ENCODE results near the gene GHDC. TPM values are rescaled to one million over a fixed set of nuclear protein-coding genes. Genes with fewer than 3 reads are reported as not detected.

GHDC gene
- total RNA-seq, 1 donor from 2014 or later = 6.4 TPM

- TF ChIP-seq, protein P1, sequence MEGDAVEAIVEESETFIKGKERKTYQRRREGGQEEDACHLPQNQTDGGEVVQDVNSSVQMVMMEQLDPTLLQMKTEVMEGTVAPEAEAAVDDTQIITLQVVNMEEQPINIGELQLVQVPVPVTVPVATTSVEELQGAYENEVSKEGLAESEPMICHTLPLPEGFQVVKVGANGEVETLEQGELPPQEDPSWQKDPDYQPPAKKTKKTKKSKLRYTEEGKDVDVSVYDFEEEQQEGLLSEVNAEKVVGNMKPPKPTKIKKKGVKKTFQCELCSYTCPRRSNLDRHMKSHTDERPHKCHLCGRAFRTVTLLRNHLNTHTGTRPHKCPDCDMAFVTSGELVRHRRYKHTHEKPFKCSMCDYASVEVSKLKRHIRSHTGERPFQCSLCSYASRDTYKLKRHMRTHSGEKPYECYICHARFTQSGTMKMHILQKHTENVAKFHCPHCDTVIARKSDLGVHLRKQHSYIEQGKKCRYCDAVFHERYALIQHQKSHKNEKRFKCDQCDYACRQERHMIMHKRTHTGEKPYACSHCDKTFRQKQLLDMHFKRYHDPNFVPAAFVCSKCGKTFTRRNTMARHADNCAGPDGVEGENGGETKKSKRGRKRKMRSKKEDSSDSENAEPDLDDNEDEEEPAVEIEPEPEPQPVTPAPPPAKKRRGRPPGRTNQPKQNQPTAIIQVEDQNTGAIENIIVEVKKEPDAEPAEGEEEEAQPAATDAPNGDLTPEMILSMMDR (conservative IDR thresholded peaks at IDR 0.05) = peak; percentile 63
- no peak for DNase-seq (ENCODE audit: extremely low spot score, unreplicated experiment)
- no peak overlapping the region for H3K27ac Mint-ChIP-seq
- H3K36me3 Mint-ChIP-seq = no peaks in the 10 kb centered on the region
- H3K4me3 Mint-ChIP-seq = no peak overlapping the region
- H3K27me3 Mint-ChIP-seq = peaks cover 7% of the 10 kb centered on the region
- no peaks in the 10 kb centered on the region for H3K9me3 Mint-ChIP-seq
- peaks cover 4% of the 10 kb centered on the region for H3K4me1 Mint-ChIP-seq (ENCODE audit: unreplicated experiment)
Observed at GRCh38 chr17:42163113-42163512, 31.2 kb downstream of the GHDC start.

- H3K4me1 Mint-ChIP-seq (ENCODE audit: unreplicated experiment) = peaks cover 4% of the 10 kb centered on the region
- no peak overlapping the region for H3K27ac Mint-ChIP-seq
- no peaks in the 10 kb centered on the region for H3K9me3 Mint-ChIP-seq
- H3K27me3 Mint-ChIP-seq = peaks cover under 1% of the 10 kb centered on the region
- DNase-seq (ENCODE audit: extremely low spot score, unreplicated experiment) = no peak
- TF ChIP-seq, protein P1 (conservative IDR thresholded peaks at IDR 0.05) = no peak
- H3K4me3 Mint-ChIP-seq = no peak overlapping the region
- H3K36me3 Mint-ChIP-seq = no peaks in the 10 kb centered on the region
Observed at GRCh38 chr17:42160531-42160910, 33.8 kb downstream of the GHDC start.

- TF ChIP-seq, protein P1 (conservative IDR thresholded peaks at IDR 0.05) = no peak
- no peak for DNase-seq (ENCODE audit: extremely low spot score, unreplicated experiment)
- H3K4me1 Mint-ChIP-seq (ENCODE audit: unreplicated experiment) = peaks cover 4% of the 10 kb centered on the region
- H3K27ac Mint-ChIP-seq = no peak overlapping the region
- H3K27me3 Mint-ChIP-seq = no peaks in the 10 kb centered on the region
- H3K36me3 Mint-ChIP-seq = no peaks in the 10 kb centered on the region
- no peak overlapping the region for H3K4me3 Mint-ChIP-seq
- H3K9me3 Mint-ChIP-seq = no peaks in the 10 kb centered on the region
Observed at GRCh38 chr17:42159796-42160530, 34.3 kb downstream of the GHDC start.

DNA sequence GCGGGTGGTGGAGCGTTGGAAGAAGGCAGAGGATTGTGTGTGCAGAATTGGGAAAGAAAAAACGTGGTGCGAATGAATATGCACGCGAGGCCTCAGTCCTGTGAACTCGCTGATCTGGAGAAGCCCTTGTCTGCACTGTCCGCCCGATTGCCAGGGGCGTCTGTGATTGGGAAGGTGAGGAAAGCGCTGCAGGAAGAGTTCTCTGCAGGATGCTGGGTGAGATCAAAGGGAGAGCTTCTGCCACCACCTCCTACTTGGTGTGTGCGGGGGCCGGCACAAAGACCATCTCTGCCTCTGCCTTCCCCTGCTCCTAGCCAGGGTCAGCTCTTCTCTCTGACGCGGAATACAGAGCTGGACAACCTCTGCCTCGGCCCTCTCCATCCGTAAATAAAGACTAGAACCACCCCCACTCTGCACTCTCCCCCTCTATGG lies 38.7 kb downstream of the GHDC start:
- H3K27ac Mint-ChIP-seq = no peak overlapping the region
- H3K4me3 Mint-ChIP-seq = peak overlapping the region; percentile 95
- DNase-seq (ENCODE audit: extremely low spot score, unreplicated experiment) = no peak
- no peaks in the 10 kb centered on the region for H3K9me3 Mint-ChIP-seq
- TF ChIP-seq, protein P1 (conservative IDR thresholded peaks at IDR 0.05) = no peak
- H3K4me1 Mint-ChIP-seq (ENCODE audit: unreplicated experiment) = peaks cover 12% of the 10 kb centered on the region
- no peaks in the 10 kb centered on the region for H3K27me3 Mint-ChIP-seq
- no peaks in the 10 kb centered on the region for H3K36me3 Mint-ChIP-seq

GRCh38 chr17:42153919-42154742 lies 40.2 kb downstream of the GHDC start:
- TF ChIP-seq, protein P1 (conservative IDR thresholded peaks at IDR 0.05) = no peak
- no peak for DNase-seq (ENCODE audit: extremely low spot score, unreplicated experiment)
- Mint-ChIP-seq H3K4me3 (peak overlapping the region; percentile 95), H3K27ac (peak overlapping the region; percentile 90), H3K36me3 (no peaks in the 10 kb centered on the region), H3K4me1 (ENCODE audit: unreplicated experiment) (peaks cover 12% of the 10 kb centered on the region), H3K9me3 (no peaks in the 10 kb centered on the region), H3K27me3 (no peaks in the 10 kb centered on the region)
